Activated B cell treated with CpG ODN at 0.5 μM for 24 hours (primary cell): ENCODE results near the gene KCTD12. TPM values are rescaled to one million over a fixed set of nuclear protein-coding genes. Genes with fewer than 3 reads are reported as not detected.

Experiments
- ATAC-seq: fragments of 200-7000 bp; cut with Tn5 transposase; one replicate; pipeline ENCODE4 v1.10.0; 2021; ENCODE audit warnings: low read depth, mild to moderate bottlenecking, moderate library complexity
- CTCF ChIA-PET: fragments of 350-600 bp; sonication (Branson Sonifier 250); formaldehyde crosslinking; loops from one replicate; lab custom pipeline; 2021; ENCODE audit warnings: antibody characterized with exemption; lab: Charles Lee
- POLR2A ChIA-PET: fragments of 350-600 bp; sonication (Branson Sonifier 250); formaldehyde crosslinking; loops from one replicate; lab custom pipeline; 2021; ENCODE audit warnings: antibody characterized with exemption; lab: Charles Lee
- DNase-seq: peaks from one replicate; pipeline ENCODE4 v3.0.0; 2022
- H3K27ac Mint-ChIP-seq: one replicate; pipeline ENCODE4 v1.8.0; 2020; ENCODE audit warnings: mixed read lengths
- H3K27me3 Mint-ChIP-seq: one replicate; pipeline ENCODE4 v1.8.0; 2021; ENCODE audit warnings: mixed read lengths
- H3K36me3 Mint-ChIP-seq: one replicate; pipeline ENCODE4 v1.8.0; 2021; ENCODE audit warnings: low read depth, mixed read lengths
- H3K4me1 Mint-ChIP-seq: one replicate; pipeline ENCODE4 v1.8.0; 2021; ENCODE audit warnings: mixed read lengths
- H3K4me3 Mint-ChIP-seq: one replicate; pipeline ENCODE4 v1.8.0; 2020; ENCODE audit warnings: mild to moderate bottlenecking, mixed read lengths
- H3K9me3 Mint-ChIP-seq: one replicate; pipeline ENCODE4 v1.8.0; 2020; ENCODE audit warnings: mixed read lengths
- intact Hi-C: fragments of 100-400 bp; cut with micrococcal nuclease; formaldehyde crosslinking; loops from one replicate; pipeline ENCODE4 v1.15.1; 2024
- total RNA-seq: library from RNA; stranded (reverse); gene quantifications from 2 replicates; pipeline ENCODE4 v1.2.3, GENCODE V29; 2022
- TF ChIP-seq, protein P1 (sequence below): fragments of 200-600 bp; IDR thresholded peaks from one replicate; pipeline ENCODE4 v1.8.0; 2022; ENCODE audit warnings: antibody characterized with exemption, mild to moderate bottlenecking

Gene KCTD12
- total RNA-seq, 1 donor from 2014 or later = 5.5 TPM

DNA sequence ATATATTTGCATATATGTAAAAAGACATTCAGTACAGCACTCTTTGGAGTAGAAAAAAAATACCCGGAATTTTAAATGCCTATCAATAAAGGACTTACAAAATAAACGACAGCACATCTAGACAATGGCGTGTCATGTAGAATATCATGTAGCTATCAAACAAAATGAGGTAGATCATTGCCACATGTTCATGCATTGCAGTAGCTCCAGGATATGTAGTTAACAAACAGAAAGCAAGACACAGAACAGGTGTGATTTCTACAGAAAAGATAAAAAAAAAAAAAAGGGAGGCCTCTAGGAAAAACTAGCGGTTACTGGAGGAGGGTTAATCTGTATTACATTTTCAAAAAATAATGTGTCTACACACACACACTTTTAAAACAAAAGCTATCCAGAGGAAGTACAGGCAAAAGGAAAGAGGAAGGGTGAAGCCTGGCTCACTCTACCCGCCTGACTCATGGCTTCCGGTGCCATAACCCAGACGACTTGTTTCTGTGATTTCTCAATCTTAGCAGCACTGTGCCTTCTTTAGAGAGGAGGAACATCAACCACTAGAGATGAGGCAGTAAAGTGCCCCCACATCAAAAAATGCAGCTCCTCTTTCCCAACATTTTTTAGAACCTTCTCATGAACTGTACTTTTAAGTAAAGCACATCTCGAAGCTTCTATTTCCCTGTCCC is 6.9 kb downstream of the KCTD12 start:
- CTCF ChIA-PET = interaction anchor here (1.7 kb wide), 1 partner anchor 24 kb away, joined by 9 read pairs; no protein-coding TSS in a partner anchor
- peak overlapping the region; percentile 76 for H3K4me3 Mint-ChIP-seq
- ATAC-seq (peak; percentile 97), DNase-seq (peak; percentile 26)
- H3K27ac Mint-ChIP-seq = peak overlapping the region; percentile 85
- intact Hi-C loops = no loop called here
- no peaks in the 10 kb centered on the region for H3K36me3 Mint-ChIP-seq
- H3K4me1 Mint-ChIP-seq = peaks cover 30% of the 10 kb centered on the region
- no peaks in the 10 kb centered on the region for H3K9me3 Mint-ChIP-seq
- POLR2A ChIA-PET = interaction anchor here (0.6 to 1.0 kb wide), 2 partner anchors 112 to 1340 kb away, joined by 3 to 4 read pairs; partner anchors contain the start of gene CLN5
- TF ChIP-seq, protein P1, sequence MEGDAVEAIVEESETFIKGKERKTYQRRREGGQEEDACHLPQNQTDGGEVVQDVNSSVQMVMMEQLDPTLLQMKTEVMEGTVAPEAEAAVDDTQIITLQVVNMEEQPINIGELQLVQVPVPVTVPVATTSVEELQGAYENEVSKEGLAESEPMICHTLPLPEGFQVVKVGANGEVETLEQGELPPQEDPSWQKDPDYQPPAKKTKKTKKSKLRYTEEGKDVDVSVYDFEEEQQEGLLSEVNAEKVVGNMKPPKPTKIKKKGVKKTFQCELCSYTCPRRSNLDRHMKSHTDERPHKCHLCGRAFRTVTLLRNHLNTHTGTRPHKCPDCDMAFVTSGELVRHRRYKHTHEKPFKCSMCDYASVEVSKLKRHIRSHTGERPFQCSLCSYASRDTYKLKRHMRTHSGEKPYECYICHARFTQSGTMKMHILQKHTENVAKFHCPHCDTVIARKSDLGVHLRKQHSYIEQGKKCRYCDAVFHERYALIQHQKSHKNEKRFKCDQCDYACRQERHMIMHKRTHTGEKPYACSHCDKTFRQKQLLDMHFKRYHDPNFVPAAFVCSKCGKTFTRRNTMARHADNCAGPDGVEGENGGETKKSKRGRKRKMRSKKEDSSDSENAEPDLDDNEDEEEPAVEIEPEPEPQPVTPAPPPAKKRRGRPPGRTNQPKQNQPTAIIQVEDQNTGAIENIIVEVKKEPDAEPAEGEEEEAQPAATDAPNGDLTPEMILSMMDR = no peak
- no peaks in the 10 kb centered on the region for H3K27me3 Mint-ChIP-seq

DNA sequence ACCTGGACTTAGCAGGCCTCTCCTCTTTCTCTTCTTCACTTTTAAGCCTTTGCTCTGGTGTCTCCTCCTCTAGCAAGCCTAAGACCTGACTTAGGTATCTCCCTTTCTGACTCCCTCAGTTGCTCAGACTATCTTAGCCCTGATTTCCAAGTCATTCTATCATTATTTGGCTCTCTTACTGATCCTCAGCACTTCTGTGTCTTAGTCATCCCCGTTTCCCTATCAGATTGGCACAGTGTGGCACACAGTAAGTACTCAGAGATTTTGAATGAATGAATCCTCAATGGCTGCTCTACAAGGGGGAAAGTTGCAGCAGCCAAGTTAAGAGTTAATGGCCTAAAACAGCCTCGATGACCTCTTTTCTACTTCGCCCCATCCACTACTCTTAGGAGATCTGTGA is 8.2 kb downstream of the KCTD12 start:
- Mint-ChIP-seq H3K9me3 (no peaks in the 10 kb centered on the region), H3K36me3 (no peaks in the 10 kb centered on the region), H3K27ac (no peak overlapping the region), H3K27me3 (no peaks in the 10 kb centered on the region), H3K4me3 (no peak overlapping the region), H3K4me1 (peaks cover 29% of the 10 kb centered on the region)
- intact Hi-C loops = loop anchor here (1.0 kb wide), 1 partner anchor 8 kb away; the partner anchor contains the start of gene KCTD12
- ATAC-seq (no peak), DNase-seq (no peak)
- TF ChIP-seq, protein P1 = no peak
- ChIA-PET POLR2A (no interaction called here), CTCF (no interaction called here)

DNA sequence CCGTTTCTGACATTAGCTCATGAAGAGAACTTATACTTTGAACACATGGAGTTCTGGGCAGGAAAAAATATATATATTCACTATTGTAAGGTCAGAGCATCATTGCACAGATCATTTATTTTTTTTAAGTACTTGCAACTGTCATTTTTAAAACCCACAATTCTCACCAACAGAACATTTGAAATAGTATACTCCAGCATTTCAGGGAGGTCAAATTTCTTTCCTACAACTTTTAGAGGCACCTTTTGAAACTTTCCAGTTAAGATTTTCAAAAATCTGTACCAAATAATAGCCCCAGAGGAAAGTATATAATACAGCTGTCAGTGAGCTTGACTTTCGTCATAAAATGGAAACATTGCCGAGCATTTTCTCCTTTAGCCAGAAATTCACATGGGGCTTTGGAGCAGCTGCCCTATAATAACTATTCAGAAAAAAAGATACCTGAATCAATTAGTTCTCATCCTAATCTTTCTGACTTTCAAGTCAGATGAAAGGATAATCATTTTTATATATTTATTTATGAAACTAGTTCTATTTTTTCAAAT is 10.9 kb downstream of the KCTD12 start:
- Mint-ChIP-seq H3K36me3 (no peaks in the 10 kb centered on the region), H3K4me3 (no peak overlapping the region), H3K9me3 (no peaks in the 10 kb centered on the region), H3K4me1 (peaks cover 22% of the 10 kb centered on the region), H3K27me3 (peaks cover 5% of the 10 kb centered on the region), H3K27ac (no peak overlapping the region)
- POLR2A ChIA-PET = interaction anchor here (2.2 kb wide), 1 partner anchor 10 kb away, joined by 11 read pairs; the partner anchor contains the start of gene KCTD12
- no peak for DNase-seq
- TF ChIP-seq, protein P1 = no peak
- CTCF ChIA-PET = interaction anchor here (4.2 kb wide), 1 partner anchor 9 kb away, joined by 25 read pairs; the partner anchor contains the start of gene KCTD12
- intact Hi-C loops = no loop called here
- no peak for ATAC-seq

DNA sequence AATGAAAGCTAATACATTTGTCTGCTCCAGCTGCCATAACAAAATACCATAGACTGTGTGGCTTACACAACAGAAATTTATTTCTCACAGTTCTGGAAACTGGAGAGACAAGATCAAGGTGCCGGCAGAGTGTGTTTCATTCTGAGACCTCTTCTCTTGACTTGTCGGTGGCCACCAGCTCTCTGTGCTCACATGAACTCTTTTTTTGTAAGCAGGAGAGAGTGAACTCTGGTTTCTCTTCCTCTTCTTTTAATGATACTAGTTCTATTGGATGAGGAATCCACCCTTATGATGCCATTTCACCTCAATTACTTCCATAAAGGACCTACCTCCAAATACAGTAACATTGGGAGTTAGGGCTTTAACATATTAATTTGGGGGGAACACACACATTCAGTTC is 11.7 kb downstream of the KCTD12 start:
- intact Hi-C loops = no loop called here
- TF ChIP-seq, protein P1 = no peak
- ATAC-seq (peak; percentile 26), DNase-seq (no peak)
- ChIA-PET POLR2A (interaction anchor here (2.2 kb wide), 1 partner anchor 11 kb away, joined by 11 read pairs; the partner anchor contains the start of gene KCTD12), CTCF (interaction anchor here (4.2 kb wide), 1 partner anchor 10 kb away, joined by 25 read pairs; the partner anchor contains the start of gene KCTD12)
- no peak overlapping the region for H3K4me3 Mint-ChIP-seq
- H3K27me3 Mint-ChIP-seq = peaks cover 5% of the 10 kb centered on the region
- H3K27ac Mint-ChIP-seq = no peak overlapping the region
- H3K9me3 Mint-ChIP-seq = no peaks in the 10 kb centered on the region
- peaks cover 16% of the 10 kb centered on the region for H3K4me1 Mint-ChIP-seq
- no peaks in the 10 kb centered on the region for H3K36me3 Mint-ChIP-seq

DNA sequence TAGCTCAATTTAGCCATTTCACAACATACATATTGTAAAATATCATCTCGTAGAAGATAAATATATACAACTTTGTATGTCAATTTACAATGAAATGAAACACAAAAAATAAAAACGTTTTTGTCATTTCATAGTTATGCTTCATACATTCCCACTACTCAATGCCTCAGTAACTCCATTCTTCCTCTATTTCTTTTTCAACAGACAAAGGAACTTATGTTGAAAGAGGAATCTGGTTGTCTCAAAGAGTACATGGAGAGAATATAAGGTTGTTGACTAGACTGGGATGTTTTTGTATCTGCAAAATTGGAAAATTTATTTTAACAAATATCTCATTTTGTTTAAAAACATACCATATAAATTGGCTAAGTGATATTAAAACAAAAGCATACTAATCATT is 12.8 kb downstream of the KCTD12 start:
- H3K36me3 Mint-ChIP-seq = no peaks in the 10 kb centered on the region
- intact Hi-C loops = no loop called here
- TF ChIP-seq, protein P1 = no peak
- ATAC-seq (no peak), DNase-seq (no peak)
- no peak overlapping the region for H3K27ac Mint-ChIP-seq
- H3K9me3 Mint-ChIP-seq = no peaks in the 10 kb centered on the region
- POLR2A ChIA-PET = interaction anchor here (2.2 kb wide), 1 partner anchor 12 kb away, joined by 11 read pairs; the partner anchor contains the start of gene KCTD12
- peaks cover 8% of the 10 kb centered on the region for H3K27me3 Mint-ChIP-seq
- CTCF ChIA-PET = interaction anchor here (4.2 kb wide), 1 partner anchor 11 kb away, joined by 25 read pairs; the partner anchor contains the start of gene KCTD12
- no peak overlapping the region for H3K4me3 Mint-ChIP-seq
- H3K4me1 Mint-ChIP-seq = peaks cover 9% of the 10 kb centered on the region
